KMS-11 (cell line): Measurements from ENCODE around the gene MUTYH.

ENCODE experiments used
- H2AFZ ChIP-seq: fragments of 200-600 bp; sonication (generic); 2 replicates; pipeline ENCODE4 v1.6.1; 2016; ENCODE audit warnings: antibody characterized with exemption, mixed run types, low read depth
- H3K27ac ChIP-seq: fragments of 200-600 bp; sonication (generic); 2 replicates; pipeline ENCODE4 v1.6.1; 2016; ENCODE audit warnings: mild to moderate bottlenecking, mixed run types
- H3K27me3 ChIP-seq: fragments of 200-600 bp; sonication (generic); 2 replicates; pipeline ENCODE4 v1.6.1; 2017; ENCODE audit warnings: mild to moderate bottlenecking, low read depth, mixed run types, moderate library complexity; ENCODE audit not compliant: insufficient read depth
- H3K36me3 ChIP-seq: fragments of 200-600 bp; sonication (generic); 2 replicates; pipeline ENCODE4 v1.6.1; 2017; ENCODE audit warnings: mild to moderate bottlenecking, mixed run types; ENCODE audit not compliant: insufficient read depth
- H3K4me1 ChIP-seq: fragments of 200-600 bp; sonication (generic); 2 replicates; pipeline ENCODE4 v1.6.1; 2016; ENCODE audit warnings: mild to moderate bottlenecking, low read depth, mixed run types; ENCODE audit not compliant: poor library complexity, severe bottlenecking
- H3K4me2 ChIP-seq: fragments of 200-600 bp; sonication (generic); 2 replicates; pipeline ENCODE4 v1.7.0; 2016; ENCODE audit warnings: mild to moderate bottlenecking, mixed run types
- H3K4me3 ChIP-seq: fragments of 200-600 bp; sonication (generic); IDR thresholded peaks from 2 replicates; pipeline ENCODE4 v1.6.1; 2017; ENCODE audit warnings: low read depth, low read length, mixed read lengths; ENCODE audit not compliant: insufficient read depth
- H3K79me2 ChIP-seq: fragments of 200-600 bp; sonication (generic); 2 replicates; pipeline ENCODE4 v1.6.1; 2016; ENCODE audit warnings: low read depth, mixed run types; ENCODE audit not compliant: insufficient read depth
- H3K9ac ChIP-seq: fragments of 200-600 bp; sonication (generic); 2 replicates; pipeline ENCODE4 v1.6.1; 2016; ENCODE audit warnings: mild to moderate bottlenecking, mixed run types
- H4K20me1 ChIP-seq: fragments of 200-600 bp; sonication (generic); 2 replicates; pipeline ENCODE4 v1.6.1; 2016; ENCODE audit warnings: mild to moderate bottlenecking, mixed run types; ENCODE audit not compliant: insufficient read depth
- TF ChIP-seq, protein P1 (sequence below): fragments of 200-600 bp; sonication (generic); conservative IDR thresholded peaks from 2 replicates; pipeline ENCODE4 v1.6.1; 2017; ENCODE audit warnings: low read depth, mild to moderate bottlenecking, antibody characterized with exemption, low read length, moderate library complexity, mixed read lengths

Gene MUTYH

DNA sequence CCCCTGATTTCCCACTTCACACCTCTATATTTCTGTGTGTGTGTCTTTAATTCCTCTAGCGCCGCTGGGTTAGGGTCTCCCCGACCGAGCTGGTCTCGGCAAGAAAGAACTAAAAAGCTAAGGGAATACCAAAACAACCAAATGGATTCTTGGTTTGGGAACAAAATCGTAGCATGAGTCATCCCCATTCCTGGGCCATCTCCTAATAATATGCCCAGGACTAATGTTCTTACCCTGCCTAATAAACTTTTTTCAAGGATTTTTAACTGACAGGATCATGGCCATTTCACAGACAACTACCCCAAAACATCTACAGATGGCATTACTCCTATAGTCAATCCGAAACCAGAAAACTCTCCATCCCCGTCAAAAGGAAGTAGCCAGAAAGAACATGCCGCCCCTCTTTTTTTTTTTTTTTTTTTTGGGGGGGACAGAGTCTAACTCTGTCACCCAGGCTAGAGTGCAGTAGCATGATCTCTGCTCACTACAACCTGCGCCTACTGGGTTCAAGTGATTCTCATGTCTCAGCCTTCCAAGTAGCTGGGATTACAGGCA, 17.7 kb downstream of the MUTYH start:
- Histone ChIP-seq H3K4me2 (no peak overlapping the region), H3K79me2 (peaks cover 7% of the 10 kb centered on the region), H4K20me1 (no peaks in the 10 kb centered on the region)

DNA sequence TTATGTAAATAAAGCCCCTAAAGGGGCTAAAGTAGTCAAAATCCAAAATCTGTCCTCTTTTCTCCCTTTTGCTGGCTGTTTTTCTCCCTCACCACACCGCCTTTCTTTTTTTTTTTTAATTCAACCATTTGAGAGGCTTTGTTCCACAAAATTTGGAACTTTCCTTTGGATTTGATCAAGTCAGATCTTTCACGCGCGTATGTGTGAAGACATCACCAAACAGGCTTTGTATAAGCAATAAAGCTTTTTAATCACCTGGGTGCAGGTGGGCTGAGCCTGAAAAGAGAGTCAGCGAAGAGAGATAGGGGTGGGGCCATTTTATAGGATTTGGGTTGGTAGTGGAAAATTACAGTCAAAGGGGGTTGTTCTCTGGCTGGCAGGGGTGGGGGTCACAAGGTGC, 18.8 kb downstream of the MUTYH start:
- Histone ChIP-seq H3K27me3 (no peaks in the 10 kb centered on the region), H3K27ac (no peak overlapping the region), H3K4me2 (no peak overlapping the region), H3K36me3 (no peaks in the 10 kb centered on the region), H3K9ac (no peak overlapping the region), H3K4me1 (peaks cover 11% of the 10 kb centered on the region), H3K79me2 (no peaks in the 10 kb centered on the region), H3K4me3 (no peak overlapping the region), H2AFZ (no peak overlapping the region), H4K20me1 (no peaks in the 10 kb centered on the region)
- TF ChIP-seq, protein P1, sequence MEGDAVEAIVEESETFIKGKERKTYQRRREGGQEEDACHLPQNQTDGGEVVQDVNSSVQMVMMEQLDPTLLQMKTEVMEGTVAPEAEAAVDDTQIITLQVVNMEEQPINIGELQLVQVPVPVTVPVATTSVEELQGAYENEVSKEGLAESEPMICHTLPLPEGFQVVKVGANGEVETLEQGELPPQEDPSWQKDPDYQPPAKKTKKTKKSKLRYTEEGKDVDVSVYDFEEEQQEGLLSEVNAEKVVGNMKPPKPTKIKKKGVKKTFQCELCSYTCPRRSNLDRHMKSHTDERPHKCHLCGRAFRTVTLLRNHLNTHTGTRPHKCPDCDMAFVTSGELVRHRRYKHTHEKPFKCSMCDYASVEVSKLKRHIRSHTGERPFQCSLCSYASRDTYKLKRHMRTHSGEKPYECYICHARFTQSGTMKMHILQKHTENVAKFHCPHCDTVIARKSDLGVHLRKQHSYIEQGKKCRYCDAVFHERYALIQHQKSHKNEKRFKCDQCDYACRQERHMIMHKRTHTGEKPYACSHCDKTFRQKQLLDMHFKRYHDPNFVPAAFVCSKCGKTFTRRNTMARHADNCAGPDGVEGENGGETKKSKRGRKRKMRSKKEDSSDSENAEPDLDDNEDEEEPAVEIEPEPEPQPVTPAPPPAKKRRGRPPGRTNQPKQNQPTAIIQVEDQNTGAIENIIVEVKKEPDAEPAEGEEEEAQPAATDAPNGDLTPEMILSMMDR = no peak

More for the DNA sequence above, 17.7 kb downstream of the MUTYH start:
- Histone ChIP-seq H3K9ac (no peak overlapping the region), H3K4me1 (peaks cover 15% of the 10 kb centered on the region), H3K27ac (no peak overlapping the region), H3K36me3 (no peaks in the 10 kb centered on the region), H3K4me3 (no peak overlapping the region), H2AFZ (no peak overlapping the region), H3K27me3 (no peaks in the 10 kb centered on the region)
- TF ChIP-seq, protein P1 = no peak

DNA sequence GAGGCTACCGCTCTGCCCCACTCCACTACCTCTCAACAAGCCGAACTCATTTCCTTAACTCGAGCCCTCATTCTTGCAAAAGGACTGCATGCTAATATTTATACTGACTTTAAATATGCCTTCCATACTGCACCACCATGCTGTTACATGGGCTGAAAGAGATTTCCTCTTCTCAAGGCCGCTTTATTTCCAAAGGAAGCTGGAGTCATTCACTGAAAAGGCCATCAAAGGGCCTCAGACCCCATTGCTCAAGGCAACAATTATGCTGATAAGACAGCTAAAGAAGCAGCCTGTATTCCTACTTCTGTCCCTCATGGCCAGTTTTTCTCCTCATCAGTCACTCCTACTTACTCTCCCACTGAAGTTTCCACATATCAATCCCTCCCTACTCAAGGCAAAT, 20.5 kb downstream of the MUTYH start:
- Histone ChIP-seq H3K4me3 (no peak overlapping the region), H3K9ac (no peak overlapping the region), H2AFZ (no peak overlapping the region), H3K4me1 (peaks cover 4% of the 10 kb centered on the region), H3K27me3 (no peaks in the 10 kb centered on the region), H4K20me1 (no peaks in the 10 kb centered on the region), H3K36me3 (no peaks in the 10 kb centered on the region), H3K27ac (no peak overlapping the region), H3K79me2 (no peaks in the 10 kb centered on the region), H3K4me2 (no peak overlapping the region)
- TF ChIP-seq, protein P1 = no peak

DNA sequence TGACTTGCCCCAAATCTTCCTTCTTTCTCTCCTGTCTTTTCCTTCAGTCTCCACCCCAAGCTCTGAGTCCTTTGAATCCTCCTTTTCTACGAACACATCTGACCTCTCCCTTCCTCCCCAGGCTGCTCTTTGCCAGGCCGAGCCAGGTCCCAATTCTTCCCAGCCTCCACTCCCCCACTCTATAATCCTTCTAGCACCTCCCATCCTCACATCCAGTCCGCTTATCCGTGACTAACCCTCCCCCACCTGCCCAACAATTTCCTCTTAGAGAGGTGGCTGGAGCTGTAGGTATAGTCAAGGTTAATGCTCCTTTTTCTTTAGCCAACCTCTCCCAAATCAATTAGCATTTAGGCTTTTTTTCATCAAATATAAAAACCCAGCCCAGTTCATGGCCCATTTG, 23.1 kb downstream of the MUTYH start:
- Histone ChIP-seq H3K36me3 (no peaks in the 10 kb centered on the region), H3K4me2 (no peak overlapping the region), H3K9ac (no peak overlapping the region), H3K79me2 (no peaks in the 10 kb centered on the region), H3K27ac (no peak overlapping the region), H3K4me1 (peaks cover 4% of the 10 kb centered on the region), H3K27me3 (no peaks in the 10 kb centered on the region), H3K4me3 (no peak overlapping the region), H2AFZ (no peak overlapping the region), H4K20me1 (no peaks in the 10 kb centered on the region)
- TF ChIP-seq, protein P1 = no peak
